Choroid plexus epithelial cell (primary cell): Measurements from ENCODE around the gene TBXAS1.
A peak's percentile ranks its signal among the peaks of the same experiment; 100 is the strongest.

ENCODE experiments used
- DNase-seq: peaks from one replicate; pipeline ENCODE4 v3.0.0-alpha.2; 2010; ENCODE audit warnings: low read depth
- H3K4me3 ChIP-seq: 2 replicates; pipeline ENCODE4 v1.5.1; 2011; ENCODE audit warnings: low read depth, mild to moderate bottlenecking, control low read depth, low read length, moderate library complexity
- CTCF ChIP-seq: conservative IDR thresholded peaks from 2 replicates; pipeline ENCODE4 v1.5.1; 2011; ENCODE audit warnings: low read depth, mild to moderate bottlenecking, control low read depth, inconsistent platforms, low read length, moderate library complexity

Gene TBXAS1

GRCh38 chr7:139844779-139845442 is 15.8 kb downstream of the TBXAS1 start:
- no peak for TF ChIP-seq CTCF
- DNase-seq = no peak

GRCh38 chr7:139845443-139845805 is 16.4 kb downstream of the TBXAS1 start:
- no peak for DNase-seq
- no peak overlapping the region for H3K4me3 ChIP-seq
- no peak for TF ChIP-seq CTCF

More at GRCh38 chr7:139844779-139845442, 15.8 kb downstream of the TBXAS1 start:
- no peak overlapping the region for H3K4me3 ChIP-seq

- no peak overlapping the region for H3K4me3 ChIP-seq
- no peak for DNase-seq
- no peak for TF ChIP-seq CTCF
Observed at GRCh38 chr7:139846297-139846696, 17.2 kb downstream of the TBXAS1 start.

- DNase-seq = no peak
- TF ChIP-seq CTCF = no peak
- H3K4me3 ChIP-seq = no peak overlapping the region
Observed at GRCh38 chr7:139848274-139848673, 19.2 kb downstream of the TBXAS1 start.

GRCh38 chr7:139850906-139851305 is 21.8 kb downstream of the TBXAS1 start:
- DNase-seq = peak; percentile 38
- H3K4me3 ChIP-seq = no peak overlapping the region
- TF ChIP-seq CTCF = no peak

GRCh38 chr7:139851770-139852481 is 22.9 kb downstream of the TBXAS1 start:
- TF ChIP-seq CTCF = no peak
- H3K4me3 ChIP-seq = no peak overlapping the region
- DNase-seq = no peak

- DNase-seq = no peak
- no peak overlapping the region for H3K4me3 ChIP-seq
- TF ChIP-seq CTCF = no peak
Observed at GRCh38 chr7:139852482-139852845, 23.4 kb downstream of the TBXAS1 start.
